SU-DHL-6 (cell line): Measurements from ENCODE around the gene SRRT.

Experiments used
- H2AFZ ChIP-seq: fragments of 200-600 bp; sonication (generic); 2 replicates; pipeline ENCODE4 v1.6.1; 2014; ENCODE audit warnings: low read depth, mild to moderate bottlenecking, moderate library complexity, mixed read lengths, antibody characterized with exemption, low read length; ENCODE audit not compliant: severe bottlenecking
- H3F3A ChIP-seq: fragments of 200-600 bp; shearing (Covaris generic); 2 replicates; pipeline ENCODE4 v1.6.0; 2016; ENCODE audit warnings: antibody characterized with exemption, mild to moderate bottlenecking; ENCODE audit not compliant: insufficient read depth
- H3K27ac ChIP-seq: fragments of 200-600 bp; sonication (generic); 2 replicates; pipeline ENCODE4 v1.5.1; 2016; ENCODE audit warnings: low read depth, mild to moderate bottlenecking, low read length, moderate library complexity, mixed read lengths
- H3K27me3 ChIP-seq: fragments of 200-600 bp; sonication (generic), shearing (Covaris generic); 2 replicates; pipeline ENCODE4 v1.6.0; 2014; ENCODE audit warnings: mild to moderate bottlenecking, low read length
- H3K36me3 ChIP-seq: fragments of 200-600 bp; sonication (generic); 2 replicates; pipeline ENCODE4 v1.6.1; 2014; ENCODE audit warnings: mild to moderate bottlenecking, low read length, mixed read lengths
- H3K4me2 ChIP-seq: fragments of 300-600, 200-600 bp; shearing (Covaris generic), sonication (generic); 2 replicates; pipeline ENCODE4 v1.6.0; 2014; ENCODE audit warnings: low read length, low read depth, mild to moderate bottlenecking; ENCODE audit not compliant: poor library complexity, severe bottlenecking
- H3K4me3 ChIP-seq: fragments of 200-600 bp; sonication (generic); 2 replicates; pipeline ENCODE4 v1.5.1; 2014; ENCODE audit warnings: antibody characterized with exemption, low read length, mild to moderate bottlenecking, mixed read lengths; ENCODE audit not compliant: insufficient read depth, poor library complexity, severe bottlenecking
- H3K79me2 ChIP-seq: fragments of 200-600 bp; sonication (generic); 2 replicates; pipeline ENCODE4 v1.6.1; 2014; ENCODE audit warnings: mild to moderate bottlenecking, low read length, moderate library complexity; ENCODE audit not compliant: insufficient read depth
- H3K9ac ChIP-seq: fragments of 200-600 bp; sonication (generic); 2 replicates; pipeline ENCODE4 v1.7.0; 2014; ENCODE audit warnings: mild to moderate bottlenecking, low read length
- H3K9me2 ChIP-seq: fragments of 200-600 bp; sonication (generic); replicated peaks from 2 replicates; pipeline ENCODE4 v1.6.1; 2014; ENCODE audit warnings: low read length; ENCODE audit not compliant: insufficient read depth
- H3K9me3 ChIP-seq: fragments of 200-600 bp; sonication (generic); 2 replicates; pipeline ENCODE4 v1.6.1; 2014; ENCODE audit warnings: low read length, mixed read lengths; ENCODE audit not compliant: insufficient read depth
- H4K20me1 ChIP-seq: fragments of 200-600 bp; sonication (generic); 2 replicates; pipeline ENCODE4 v1.6.1; 2014; ENCODE audit warnings: low read depth, mild to moderate bottlenecking, antibody characterized with exemption, low read length, moderate library complexity, mixed read lengths
- CTCF ChIP-seq: fragments of 200-600 bp; sonication (generic); IDR thresholded peaks from one replicate; pipeline ENCODE4 v1.5.1; 2017; ENCODE audit warnings: antibody characterized with exemption, mild to moderate bottlenecking, low read length, moderate library complexity; ENCODE audit not compliant: insufficient read depth, poor library complexity, severe bottlenecking
- EZH2phosphoT487 ChIP-seq: fragments of 200-600 bp; sonication (generic), shearing (Covaris generic); conservative IDR thresholded peaks from 2 replicates; pipeline ENCODE4 v1.6.1; 2018; ENCODE audit warnings: mild to moderate bottlenecking, antibody characterized with exemption, low read length, moderate library complexity, mixed read lengths

SRRT gene

GRCh38 chr7:100864263-100864845, 10.5 kb upstream of the SRRT start:
- TF ChIP-seq EZH2phosphoT487 (no peak), CTCF (no peak)
- no peak overlapping the region for H3K4me3 ChIP-seq
- H3K9ac ChIP-seq: no peak overlapping the region
- H3K27ac ChIP-seq: no peak overlapping the region
- no peaks in the 10 kb centered on the region for H3K9me3 ChIP-seq
- 0 out of 2 replicates have a peak, but pooled peaks cover 8% of the 10 kb centered on the region for H3F3A ChIP-seq
- H3K4me2 ChIP-seq: no peak overlapping the region
- no peaks in the 10 kb centered on the region for H3K27me3 ChIP-seq
- H3K9me2 ChIP-seq: no peaks in the 10 kb centered on the region
- no peaks in the 10 kb centered on the region for H3K36me3 ChIP-seq
- H3K79me2 ChIP-seq: no peaks in the 10 kb centered on the region
- H2AFZ ChIP-seq: no peak overlapping the region
- no peaks in the 10 kb centered on the region for H4K20me1 ChIP-seq

- no peak overlapping the region for H3K4me2 ChIP-seq
- no peak overlapping the region for H3K9ac ChIP-seq
- H3K9me2 ChIP-seq: no peaks in the 10 kb centered on the region
- no peak overlapping the region for H2AFZ ChIP-seq
- no peaks in the 10 kb centered on the region for H3K36me3 ChIP-seq
- 0 out of 2 replicates have a peak, but pooled peaks cover 8% of the 10 kb centered on the region for H3F3A ChIP-seq
- TF ChIP-seq CTCF (no peak), EZH2phosphoT487 (no peak)
- H3K79me2 ChIP-seq: no peaks in the 10 kb centered on the region
- no peaks in the 10 kb centered on the region for H3K27me3 ChIP-seq
- H3K27ac ChIP-seq: no peak overlapping the region
- no peaks in the 10 kb centered on the region for H4K20me1 ChIP-seq
- H3K4me3 ChIP-seq: no peak overlapping the region
- no peaks in the 10 kb centered on the region for H3K9me3 ChIP-seq
Measured at GRCh38 chr7:100865372-100865911, 9.5 kb upstream of the SRRT start.

- no peaks in the 10 kb centered on the region for H3K79me2 ChIP-seq
- no peak overlapping the region for H3K4me2 ChIP-seq
- no peak overlapping the region for H3K4me3 ChIP-seq
- H2AFZ ChIP-seq: no peak overlapping the region
- H4K20me1 ChIP-seq: no peaks in the 10 kb centered on the region
- TF ChIP-seq EZH2phosphoT487: no peak
- no peak for TF ChIP-seq CTCF
- H3K36me3 ChIP-seq: no peaks in the 10 kb centered on the region
- H3K9ac ChIP-seq: peak overlapping the region; percentile 72; the same call in 1 of the 2 replicates
- no peaks in the 10 kb centered on the region for H3K27me3 ChIP-seq
- no peaks in the 10 kb centered on the region for H3K9me2 ChIP-seq
- H3K9me3 ChIP-seq: no peaks in the 10 kb centered on the region
- H3K27ac ChIP-seq: no peak overlapping the region
- 0 out of 2 replicates have a peak, but pooled peaks cover 8% of the 10 kb centered on the region for H3F3A ChIP-seq
Measured at GRCh38 chr7:100865938-100866728, 8.8 kb upstream of the SRRT start.
